Right atrium auricular region (tissue), 2 donors: ENCODE results near the gene WNT2. TPM values are rescaled to one million over a fixed set of nuclear protein-coding genes. Genes with fewer than 3 reads are reported as not detected.

Experiments
- DNase-seq: peaks from one replicate; pipeline ENCODE4 v3.0.0-alpha.2; 2019; ENCODE audit warnings: low spot score
- H3K27ac ChIP-seq, 2 donors: fragments of 200-600 bp; sonication (generic); 1 replicate in 1 of 2; 2 replicates in 1 of 2; pipeline ENCODE4 v1.5.1; 2016 to 2019
- H3K27me3 ChIP-seq, 2 donors: fragments of 200-600 bp; sonication (generic); one replicate each; pipeline versions ENCODE4 v1.5.1 to v1.6.0; 2017 to 2019
- H3K36me3 ChIP-seq: fragments of 200-600 bp; sonication (generic); one replicate; pipeline ENCODE4 v1.5.1; 2016
- H3K4me1 ChIP-seq, 2 donors: fragments of 200-600 bp; sonication (generic); one replicate each; pipeline versions ENCODE4 v1.5.1 to v1.6.0; 2017 to 2019
- H3K4me3 ChIP-seq, 2 donors: fragments of 200-600 bp; sonication (generic); 1 replicate in 1 of 2; 2 replicates in 1 of 2; pipeline ENCODE4 v1.5.1; 2017 to 2019; ENCODE audit warnings: mild to moderate bottlenecking in 1 of 2, moderate library complexity in 1 of 2
- H3K9me3 ChIP-seq, 2 donors: fragments of 200-600 bp; sonication (generic); one replicate each; pipeline ENCODE4 v1.5.1; 2019
- CTCF ChIP-seq, 2 donors: fragments of 200-600 bp; sonication (generic); IDR thresholded peaks; one replicate each; pipeline ENCODE4 v1.5.1; 2019; ENCODE audit warnings: antibody characterized with exemption in 2 of 2
- total RNA-seq, 2 donors: library from RNA; depleted of rRNA; stranded (reverse); fragments of >200 nt; gene quantifications; one replicate each; pipeline ENCODE4 v1.1.0, GENCODE V29; 2016

Gene WNT2
- total RNA-seq, 2 donors from 2014 or later: 0.19 to 6.5 TPM

DNA sequence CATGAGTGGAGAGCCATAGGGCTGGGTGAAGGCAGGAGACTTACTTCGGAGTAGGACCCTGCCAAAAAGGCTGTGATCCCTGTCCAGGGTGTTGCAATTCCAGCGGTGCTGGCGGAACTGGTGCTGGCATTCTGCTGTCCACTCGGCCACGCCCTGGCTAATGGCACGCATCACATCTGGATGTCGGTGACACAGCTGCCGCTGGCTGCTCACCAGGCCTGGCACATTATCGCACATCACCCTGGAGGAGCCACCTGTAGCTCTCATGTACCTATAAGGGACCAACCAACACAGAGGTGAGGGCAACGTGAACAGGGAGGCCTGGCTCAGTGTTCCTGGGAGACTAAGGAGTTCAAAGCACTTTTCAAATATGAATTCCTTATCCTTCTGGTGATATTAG, 2.3 kb downstream of the WNT2 start:
- Histone ChIP-seq H3K9me3 (no peaks in the 10 kb centered on the region), H3K4me1 (peaks cover 0 to 27% of the 10 kb centered on the region in 2 donors), H3K27me3 (peaks cover 0 to 11% of the 10 kb centered on the region in 2 donors), H3K36me3 (no peaks in the 10 kb centered on the region), H3K4me3 (no peak overlapping the region), H3K27ac (no peak overlapping the region)
- no peak for DNase-seq
- no peak for TF ChIP-seq CTCF (IDR thresholded peaks at IDR 0.05)

DNA sequence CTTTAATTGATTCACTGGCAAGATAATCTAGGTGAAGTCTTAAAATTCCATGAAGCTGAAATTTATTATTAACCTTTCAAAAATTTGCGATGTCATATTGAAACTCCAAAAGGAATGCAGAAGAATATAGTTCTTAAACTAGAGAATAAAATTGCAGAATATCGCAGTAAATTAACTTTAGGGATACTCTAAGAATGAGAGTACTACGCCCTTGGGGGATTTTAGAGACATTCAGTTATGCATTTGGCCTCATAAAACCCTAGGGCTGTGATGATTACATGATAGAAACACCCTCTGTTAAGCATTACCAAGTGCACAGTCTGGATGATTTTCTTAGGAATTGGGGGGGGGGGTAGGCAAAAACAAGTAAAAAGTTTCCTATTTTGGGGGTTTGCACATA, 3.7 kb downstream of the WNT2 start:
- no peak for TF ChIP-seq CTCF (IDR thresholded peaks at IDR 0.05)
- Histone ChIP-seq H3K36me3 (no peaks in the 10 kb centered on the region), H3K9me3 (no peaks in the 10 kb centered on the region), H3K27ac (no peak overlapping the region), H3K4me1 (peaks cover 0 to 18% of the 10 kb centered on the region in 2 donors), H3K4me3 (no peak overlapping the region), H3K27me3 (peaks cover 0 to 11% of the 10 kb centered on the region in 2 donors)
- DNase-seq: no peak

- no peak for TF ChIP-seq CTCF (IDR thresholded peaks at IDR 0.05)
- no peak overlapping the region for H3K27ac ChIP-seq
- H3K36me3 ChIP-seq: no peaks in the 10 kb centered on the region
- H3K4me1 ChIP-seq: no peaks in the 10 kb centered on the region
- H3K4me3 ChIP-seq: no peak overlapping the region
- no peaks in the 10 kb centered on the region for H3K9me3 ChIP-seq
- H3K27me3 ChIP-seq: no peaks in the 10 kb centered on the region
- no peak for DNase-seq
Measured at GRCh38 chr7:117313582-117313981, 9.3 kb downstream of the WNT2 start.

GRCh38 chr7:117312593-117313580, 10.0 kb downstream of the WNT2 start:
- no peaks in the 10 kb centered on the region for H3K36me3 ChIP-seq
- no peak overlapping the region for H3K27ac ChIP-seq
- no peak overlapping the region for H3K4me3 ChIP-seq
- no peak for TF ChIP-seq CTCF (IDR thresholded peaks at IDR 0.05)
- no peaks in the 10 kb centered on the region for H3K4me1 ChIP-seq
- DNase-seq: no peak
- no peaks in the 10 kb centered on the region for H3K9me3 ChIP-seq
- no peaks in the 10 kb centered on the region for H3K27me3 ChIP-seq

DNA sequence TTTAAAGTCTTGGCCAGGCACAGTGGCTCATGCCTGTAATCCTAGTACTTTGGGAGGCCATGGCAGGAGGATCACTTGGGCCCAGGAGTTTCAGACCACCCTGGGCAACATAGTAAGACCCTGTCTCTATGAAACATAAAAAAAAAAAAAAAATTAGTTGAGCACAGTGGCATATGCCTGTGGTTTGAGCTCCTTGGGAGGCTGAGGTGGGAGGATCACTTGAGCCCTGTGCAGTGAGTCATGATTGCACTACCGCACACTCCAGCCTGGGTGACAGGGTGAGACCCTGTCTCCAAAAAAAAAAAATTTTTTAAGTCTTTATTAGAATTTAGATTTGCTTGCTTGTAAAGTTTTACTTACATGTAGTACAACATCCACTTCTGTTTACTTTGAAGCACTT, 14.0 kb downstream of the WNT2 start:
- no peaks in the 10 kb centered on the region for H3K27me3 ChIP-seq
- no peak overlapping the region for H3K27ac ChIP-seq
- no peaks in the 10 kb centered on the region for H3K36me3 ChIP-seq
- H3K4me3 ChIP-seq: no peak overlapping the region
- no peaks in the 10 kb centered on the region for H3K4me1 ChIP-seq
- no peak for TF ChIP-seq CTCF (IDR thresholded peaks at IDR 0.05)
- no peaks in the 10 kb centered on the region for H3K9me3 ChIP-seq
- DNase-seq: no peak
